ENCODE measurements around the gene SLC25A48.
A peak's percentile ranks its signal among the peaks of the same experiment; 100 is the strongest.
"Not testable (repeated sequence)": the region's sequence is repeated elsewhere in the genome, so short reads cannot be mapped to it uniquely, and the experiment has no call there.

Gene SLC25A48

GRCh38 chr5:135846311-135846710 lies 11.8 kb downstream of the SLC25A48 start:
- Histone ChIP-seq H3K4me3 (no peak overlapping the region), H3K27me3 (no peaks in the 10 kb centered on the region), H3K27ac (no peak overlapping the region), H3K4me2 (no peak overlapping the region), H3K4me1 (no peaks in the 10 kb centered on the region; a peak in 1 of 20 replicates), H3K9me3 (replicated peaks in 1 of 11) (no peaks in the 10 kb centered on the region), H3K9ac (no peak overlapping the region), H3K36me3 (no peaks in the 10 kb centered on the region), H4K20me1 (no peaks in the 10 kb centered on the region)
- TF ChIP-seq Cebpa-rat (IDR thresholded peaks at IDR 0.05): no peak

- Histone ChIP-seq H3K9ac (no peak overlapping the region), H4K20me1 (no peaks in the 10 kb centered on the region), H3K4me2 (no peak overlapping the region), H3K9me3 (replicated peaks in 1 of 11) (peaks cover 0 to 8% (median 0%) of the 10 kb centered on the region in 11 experiments; a peak in 4 of 22 replicates), H3K36me3 (no peaks in the 10 kb centered on the region), H3K4me3 (no peak overlapping the region), H3K27me3 (no peaks in the 10 kb centered on the region), H3K4me1 (no peaks in the 10 kb centered on the region; a peak in 1 of 20 replicates), H3K27ac (no peak overlapping the region)
- no peak for TF ChIP-seq Cebpa-rat (IDR thresholded peaks at IDR 0.05)
Measured at GRCh38 chr5:135847976-135848375, 13.5 kb downstream of the SLC25A48 start.

- no peak overlapping the region for H3K9ac ChIP-seq
- no peak overlapping the region for H3K27ac ChIP-seq
- TF ChIP-seq Cebpa-rat (IDR thresholded peaks at IDR 0.05): no peak
- no peak overlapping the region for H3K4me2 ChIP-seq
- no peaks in the 10 kb centered on the region for H4K20me1 ChIP-seq
- H3K36me3 ChIP-seq: no peaks in the 10 kb centered on the region; a peak in 1 of 22 replicates
- H3K4me3 ChIP-seq: no peak overlapping the region
- H3K27me3 ChIP-seq: no peaks in the 10 kb centered on the region
- H3K9me3 ChIP-seq (replicated peaks in 1 of 11): peaks cover 12 to 25% (median 17%) of the 10 kb centered on the region in 11 experiments
- H3K4me1 ChIP-seq: no peaks in the 10 kb centered on the region; a peak in 1 of 20 replicates
Measured at GRCh38 chr5:135850231-135850630, 15.8 kb downstream of the SLC25A48 start.

GRCh38 chr5:135850671-135851070 lies 16.2 kb downstream of the SLC25A48 start:
- Histone ChIP-seq H3K36me3 (no peaks in the 10 kb centered on the region; a peak in 1 of 22 replicates), H3K27ac (no peak overlapping the region), H4K20me1 (no peaks in the 10 kb centered on the region), H3K4me2 (no peak overlapping the region), H3K27me3 (no peaks in the 10 kb centered on the region), H3K4me1 (no peaks in the 10 kb centered on the region), H3K9ac (no peak overlapping the region), H3K9me3 (replicated peaks in 1 of 11) (peaks cover 12 to 25% (median 17%) of the 10 kb centered on the region in 11 experiments), H3K4me3 (no peak overlapping the region)
- TF ChIP-seq Cebpa-rat (IDR thresholded peaks at IDR 0.05): no peak

- Histone ChIP-seq H3K36me3 (no peaks in the 10 kb centered on the region; a peak in 1 of 22 replicates), H3K4me1 (no peaks in the 10 kb centered on the region), H3K4me3 (no peak overlapping the region), H3K27me3 (no peaks in the 10 kb centered on the region), H4K20me1 (no peaks in the 10 kb centered on the region), H3K27ac (no peak overlapping the region), H3K9ac (no peak overlapping the region), H3K4me2 (no peak overlapping the region), H3K9me3 (replicated peaks in 1 of 11) (peaks cover 12 to 25% (median 17%) of the 10 kb centered on the region in 11 experiments)
- no peak for TF ChIP-seq Cebpa-rat (IDR thresholded peaks at IDR 0.05)
Measured at GRCh38 chr5:135851186-135851914, 16.9 kb downstream of the SLC25A48 start.

DNA sequence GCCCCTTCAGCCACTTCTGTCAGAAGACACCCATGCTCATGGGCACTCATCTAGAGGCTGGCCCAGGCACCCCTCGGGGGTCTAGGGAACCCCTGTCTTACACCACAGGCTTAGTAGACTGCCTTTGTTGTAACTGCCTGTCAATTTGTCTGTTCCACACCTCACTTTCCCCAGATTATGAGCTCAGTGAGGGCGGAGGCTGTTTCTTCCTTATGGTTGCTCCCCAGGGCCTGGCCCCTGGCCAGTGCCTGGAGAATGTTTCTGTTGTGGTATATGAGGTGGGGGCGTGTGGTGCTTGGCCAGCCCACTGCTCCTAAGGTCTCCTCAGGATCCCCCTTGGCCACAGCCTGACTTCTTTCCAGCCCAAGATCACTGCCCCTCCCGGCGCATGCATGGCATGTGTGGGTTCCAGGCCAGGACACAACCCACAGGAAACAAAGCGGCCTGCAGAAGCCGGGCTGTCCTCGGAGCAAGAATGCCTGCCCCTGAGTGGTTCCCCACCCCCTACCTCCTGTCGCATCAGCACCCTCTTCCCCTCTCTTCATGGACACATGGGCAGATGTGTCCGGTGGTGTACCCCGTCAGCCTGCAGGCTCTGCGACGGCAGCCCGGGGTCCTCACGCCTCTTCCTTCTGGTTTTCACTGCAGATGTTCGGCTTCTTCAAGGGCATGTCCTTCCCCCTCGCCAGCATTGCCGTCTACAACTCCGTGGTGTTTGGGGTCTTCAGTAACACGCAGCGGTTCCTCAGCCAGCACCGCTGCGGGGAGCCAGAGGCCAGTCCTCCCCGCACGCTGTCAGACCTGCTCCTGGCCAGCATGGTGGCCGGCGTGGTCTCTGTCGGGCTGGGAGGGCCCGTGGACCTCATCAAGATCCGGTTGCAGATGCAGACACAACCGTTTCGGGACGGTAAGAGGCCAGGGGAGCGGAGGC lies 17.7 kb downstream of the SLC25A48 start:
- Histone ChIP-seq H3K4me2 (no peak overlapping the region), H3K27me3 (no peaks in the 10 kb centered on the region), H3K27ac (no peak overlapping the region), H3K9me3 (replicated peaks in 1 of 11) (peaks cover 12 to 25% (median 17%) of the 10 kb centered on the region in 11 experiments), H3K9ac (no peak overlapping the region), H4K20me1 (no peaks in the 10 kb centered on the region), H3K36me3 (no peaks in the 10 kb centered on the region; a peak in 1 of 22 replicates), H3K4me1 (no peaks in the 10 kb centered on the region), H3K4me3 (no peak overlapping the region)
- no peak for TF ChIP-seq Cebpa-rat (IDR thresholded peaks at IDR 0.05)

DNA sequence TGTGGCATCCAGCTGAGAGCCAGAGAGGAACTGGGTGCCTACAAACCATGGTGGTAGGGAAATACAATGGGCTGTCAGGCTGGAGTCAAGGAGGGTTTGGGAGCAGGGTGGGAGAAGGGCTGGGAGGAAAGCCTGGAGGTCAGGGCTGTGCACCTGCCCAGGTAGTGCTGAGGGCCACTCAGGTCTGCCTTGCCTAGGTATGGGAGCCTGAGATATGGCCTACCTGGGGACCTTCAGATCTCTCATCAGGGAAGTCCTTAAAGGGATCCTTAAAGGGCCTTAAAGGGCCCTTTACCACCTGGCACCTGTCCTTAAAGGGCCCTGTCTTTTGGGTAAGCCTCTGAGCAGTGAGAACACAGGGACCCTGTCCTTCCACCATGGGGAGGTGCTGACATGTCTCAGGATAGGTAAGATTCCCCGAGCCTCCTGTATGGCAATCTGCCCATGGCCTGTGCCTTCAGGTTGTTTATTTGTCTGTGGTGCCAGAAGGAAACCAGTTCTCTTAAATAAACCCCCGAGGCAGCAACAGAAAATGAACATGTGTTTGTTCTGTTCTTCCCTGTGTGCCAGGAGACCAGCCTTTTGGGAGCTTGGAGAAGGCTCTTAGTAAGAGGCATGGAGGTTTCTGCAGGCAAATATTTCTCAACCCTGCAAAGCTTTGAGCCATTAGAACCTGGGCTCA lies 23.3 kb downstream of the SLC25A48 start:
- Histone ChIP-seq H3K27me3 (no peaks in the 10 kb centered on the region), H3K9me3 (replicated peaks in 1 of 11) (peaks cover 18 to 37% (median 31%) of the 10 kb centered on the region in 11 experiments), H3K4me3 (no peak overlapping the region), H3K4me2 (no peak overlapping the region), H4K20me1 (no peaks in the 10 kb centered on the region), H3K36me3 (no peaks in the 10 kb centered on the region; a peak in 1 of 22 replicates), H3K4me1 (peaks cover 0 to 33% (median 0%) of the 10 kb centered on the region in 10 experiments; a peak in 5 of 20 replicates), H3K27ac (no peak overlapping the region), H3K9ac (no peak overlapping the region)
- TF ChIP-seq Cebpa-rat (IDR thresholded peaks at IDR 0.05): no peak

- not testable (repeated sequence) for H3K36me3 ChIP-seq, H3K4me3 ChIP-seq, H3K27me3 ChIP-seq
Measured at GRCh38 chr5:135859186-135859585, 24.7 kb downstream of the SLC25A48 start.

DNA sequence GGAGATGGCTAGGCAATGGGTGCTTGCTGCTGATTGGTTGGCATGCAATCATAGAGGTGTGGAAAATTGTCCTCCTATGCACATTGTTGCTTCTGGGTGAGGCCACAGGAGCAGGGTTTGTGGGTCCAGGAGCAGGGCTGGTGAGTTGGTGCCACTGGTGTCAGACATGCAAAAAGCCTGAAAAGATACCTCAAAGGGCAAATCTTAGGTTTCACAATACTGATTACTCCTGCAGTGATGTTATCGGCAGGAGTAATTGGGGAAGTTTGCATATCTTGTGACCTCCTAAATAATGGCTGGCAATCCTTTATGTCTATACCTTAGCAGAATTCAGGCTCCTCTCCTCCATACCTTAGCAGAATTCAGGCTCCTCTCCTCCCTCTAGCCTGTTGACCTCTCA lies 25.2 kb downstream of the SLC25A48 start:
- Histone ChIP-seq H3K4me1 (peaks cover 0 to 40% (median 0%) of the 10 kb centered on the region in 10 experiments; a peak in 5 of 20 replicates), H3K9me3 (replicated peaks in 1 of 11) (peaks cover 6 to 24% (median 17%) of the 10 kb centered on the region in 11 experiments; a peak in 19 of 22 replicates), H3K4me3 (no peak overlapping the region), H3K27ac (no peak overlapping the region), H3K27me3 (peaks cover 0 to 5% (median 0%) of the 10 kb centered on the region in 11 experiments; a peak in 2 of 22 replicates), H4K20me1 (no peaks in the 10 kb centered on the region), H3K4me2 (peak overlapping the region in 2 of 11 experiments; percentile 10 to 31; a peak in 3 of 22 replicates), H3K9ac (no peak overlapping the region), H3K36me3 (no peaks in the 10 kb centered on the region)
- no peak for TF ChIP-seq Cebpa-rat (IDR thresholded peaks at IDR 0.05)

More at GRCh38 chr5:135859186-135859585, 24.7 kb downstream of the SLC25A48 start:
- Histone ChIP-seq H3K9me3 (replicated peaks in 1 of 11) (peaks cover 9 to 25% (median 22%) of the 10 kb centered on the region in 11 experiments), H3K4me1 (peaks cover 0 to 36% (median 0%) of the 10 kb centered on the region in 10 experiments; a peak in 5 of 20 replicates)
- H3K9ac ChIP-seq, H4K20me1 ChIP-seq, H3K4me2 ChIP-seq, H3K27ac ChIP-seq: not testable (repeated sequence)
